HCT116 (cell line): ENCODE results near the gene PPIL6.

Source experiments
- EGR1 ChIP-seq: IDR thresholded peaks from 2 replicates; pipeline ENCODE4 v1.6.1; 2012; ENCODE audit warnings: low read depth
- EZH2 ChIP-seq: fragments of 200-600 bp; sonication (generic); IDR thresholded peaks from 2 replicates; pipeline ENCODE4 v1.6.1; 2017; ENCODE audit warnings: antibody characterized with exemption, mixed run types
- EZH2phosphoT487 ChIP-seq: fragments of 200-600 bp; IDR thresholded peaks from 2 replicates; pipeline ENCODE4 v1.6.1; 2018; ENCODE audit warnings: antibody characterized with exemption, borderline replicate concordance
- FOSL1 ChIP-seq: IDR thresholded peaks from 2 replicates; pipeline ENCODE4 v1.6.1; 2012; ENCODE audit warnings: low read depth
- JUND ChIP-seq: IDR thresholded peaks from 2 replicates; pipeline ENCODE4 v1.6.1; 2012
- POLR2A ChIP-seq: IDR thresholded peaks from 2 replicates; pipeline ENCODE4 v1.7.0; 2011; ENCODE audit warnings: borderline replicate concordance; ENCODE audit not compliant: insufficient read depth, insufficient read length; ENCODE audit errors: extremely low read depth
- POLR2AphosphoS5 ChIP-seq: IDR thresholded peaks from 2 replicates; pipeline ENCODE4 v1.6.1; 2011; ENCODE audit warnings: mild to moderate bottlenecking, low read depth, low read length, moderate library complexity
- SP1 ChIP-seq: IDR thresholded peaks from 2 replicates; pipeline ENCODE4 v1.6.1; 2012; ENCODE audit warnings: low read depth
- SRF ChIP-seq: IDR thresholded peaks from 2 replicates; pipeline ENCODE4 v1.6.1; 2012; ENCODE audit warnings: low read depth
- TCF7L2 ChIP-seq: IDR thresholded peaks from 2 replicates; pipeline ENCODE4 v1.7.0; 2011; ENCODE audit warnings: borderline replicate concordance, inconsistent platforms; ENCODE audit not compliant: insufficient read depth, insufficient read length; ENCODE audit errors: extremely low read depth
- TF ChIP-seq, protein P1 (sequence below), 3 experiments: fragments of 200-600 bp in 1 of 3; sonication (generic) in 1 of 3; IDR thresholded peaks in 2 of 3; conservative IDR thresholded peaks in 1 of 3; 2 replicates each; pipeline ENCODE4 v1.5.1; 2012 to 2017; ENCODE audit warnings: low read depth in 2 of 3, low read length in 2 of 3, antibody characterized with exemption in 1 of 3, borderline replicate concordance in 1 of 3, control low read depth in 1 of 3, mild to moderate bottlenecking in 1 of 3, mixed read lengths in 1 of 3, mixed run types in 1 of 3, moderate library complexity in 1 of 3; ENCODE audit not compliant: insufficient read depth in 1 of 3
- TF ChIP-seq, protein P2 (sequence below): IDR thresholded peaks from 2 replicates; pipeline ENCODE4 v1.6.1; 2012; ENCODE audit warnings: low read depth
- TF ChIP-seq, protein P3 (sequence below): IDR thresholded peaks from 2 replicates; pipeline ENCODE4 v1.6.1; 2011; ENCODE audit warnings: mild to moderate bottlenecking, low read length, moderate library complexity; ENCODE audit not compliant: insufficient replicate concordance; ENCODE audit errors: extremely low read depth

DNA sequence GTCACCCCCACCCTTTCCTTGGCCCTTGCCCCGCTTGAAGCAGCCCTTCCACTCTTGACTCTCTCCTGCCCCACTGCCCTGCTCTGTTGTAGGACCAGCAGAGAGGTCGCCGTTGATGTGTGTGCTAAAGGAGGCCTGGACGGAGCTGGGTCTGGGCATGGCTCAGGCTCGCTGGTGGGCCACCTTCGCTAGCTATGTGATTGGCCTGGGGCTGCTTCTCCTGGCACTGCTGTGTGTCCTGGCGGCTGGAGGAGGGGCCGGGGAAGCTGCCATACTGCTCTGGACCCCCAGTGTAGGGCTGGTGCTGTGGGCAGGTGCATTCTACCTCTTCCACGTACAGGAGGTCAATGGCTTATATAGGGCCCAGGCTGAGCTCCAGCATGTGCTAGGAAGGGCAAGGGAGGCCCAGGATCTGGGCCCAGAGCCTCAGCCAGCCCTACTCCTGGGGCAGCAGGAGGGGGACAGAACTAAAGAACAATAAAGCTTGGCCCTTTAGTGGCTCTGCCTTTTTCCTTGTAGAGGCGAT, 3.1 kb upstream of the PPIL6 start:
- TF ChIP-seq, protein P1, sequence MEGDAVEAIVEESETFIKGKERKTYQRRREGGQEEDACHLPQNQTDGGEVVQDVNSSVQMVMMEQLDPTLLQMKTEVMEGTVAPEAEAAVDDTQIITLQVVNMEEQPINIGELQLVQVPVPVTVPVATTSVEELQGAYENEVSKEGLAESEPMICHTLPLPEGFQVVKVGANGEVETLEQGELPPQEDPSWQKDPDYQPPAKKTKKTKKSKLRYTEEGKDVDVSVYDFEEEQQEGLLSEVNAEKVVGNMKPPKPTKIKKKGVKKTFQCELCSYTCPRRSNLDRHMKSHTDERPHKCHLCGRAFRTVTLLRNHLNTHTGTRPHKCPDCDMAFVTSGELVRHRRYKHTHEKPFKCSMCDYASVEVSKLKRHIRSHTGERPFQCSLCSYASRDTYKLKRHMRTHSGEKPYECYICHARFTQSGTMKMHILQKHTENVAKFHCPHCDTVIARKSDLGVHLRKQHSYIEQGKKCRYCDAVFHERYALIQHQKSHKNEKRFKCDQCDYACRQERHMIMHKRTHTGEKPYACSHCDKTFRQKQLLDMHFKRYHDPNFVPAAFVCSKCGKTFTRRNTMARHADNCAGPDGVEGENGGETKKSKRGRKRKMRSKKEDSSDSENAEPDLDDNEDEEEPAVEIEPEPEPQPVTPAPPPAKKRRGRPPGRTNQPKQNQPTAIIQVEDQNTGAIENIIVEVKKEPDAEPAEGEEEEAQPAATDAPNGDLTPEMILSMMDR (IDR thresholded peaks at IDR 0.05 in 2 of 3, conservative IDR thresholded peaks at IDR 0.05 in 1 of 3; ENCODE audit: borderline replicate concordance in 1 of 3, insufficient read depth in 1 of 3, low read depth in 2 of 3, low read length in 2 of 3), result no peak
- no peak for TF ChIP-seq POLR2A
- no peak for TF ChIP-seq FOSL1
- no peak for TF ChIP-seq EZH2
- TF ChIP-seq, protein P2, sequence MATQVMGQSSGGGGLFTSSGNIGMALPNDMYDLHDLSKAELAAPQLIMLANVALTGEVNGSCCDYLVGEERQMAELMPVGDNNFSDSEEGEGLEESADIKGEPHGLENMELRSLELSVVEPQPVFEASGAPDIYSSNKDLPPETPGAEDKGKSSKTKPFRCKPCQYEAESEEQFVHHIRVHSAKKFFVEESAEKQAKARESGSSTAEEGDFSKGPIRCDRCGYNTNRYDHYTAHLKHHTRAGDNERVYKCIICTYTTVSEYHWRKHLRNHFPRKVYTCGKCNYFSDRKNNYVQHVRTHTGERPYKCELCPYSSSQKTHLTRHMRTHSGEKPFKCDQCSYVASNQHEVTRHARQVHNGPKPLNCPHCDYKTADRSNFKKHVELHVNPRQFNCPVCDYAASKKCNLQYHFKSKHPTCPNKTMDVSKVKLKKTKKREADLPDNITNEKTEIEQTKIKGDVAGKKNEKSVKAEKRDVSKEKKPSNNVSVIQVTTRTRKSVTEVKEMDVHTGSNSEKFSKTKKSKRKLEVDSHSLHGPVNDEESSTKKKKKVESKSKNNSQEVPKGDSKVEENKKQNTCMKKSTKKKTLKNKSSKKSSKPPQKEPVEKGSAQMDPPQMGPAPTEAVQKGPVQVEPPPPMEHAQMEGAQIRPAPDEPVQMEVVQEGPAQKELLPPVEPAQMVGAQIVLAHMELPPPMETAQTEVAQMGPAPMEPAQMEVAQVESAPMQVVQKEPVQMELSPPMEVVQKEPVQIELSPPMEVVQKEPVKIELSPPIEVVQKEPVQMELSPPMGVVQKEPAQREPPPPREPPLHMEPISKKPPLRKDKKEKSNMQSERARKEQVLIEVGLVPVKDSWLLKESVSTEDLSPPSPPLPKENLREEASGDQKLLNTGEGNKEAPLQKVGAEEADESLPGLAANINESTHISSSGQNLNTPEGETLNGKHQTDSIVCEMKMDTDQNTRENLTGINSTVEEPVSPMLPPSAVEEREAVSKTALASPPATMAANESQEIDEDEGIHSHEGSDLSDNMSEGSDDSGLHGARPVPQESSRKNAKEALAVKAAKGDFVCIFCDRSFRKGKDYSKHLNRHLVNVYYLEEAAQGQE, result no peak
- TF ChIP-seq EZH2phosphoT487, result no peak
- TF ChIP-seq, protein P3, sequence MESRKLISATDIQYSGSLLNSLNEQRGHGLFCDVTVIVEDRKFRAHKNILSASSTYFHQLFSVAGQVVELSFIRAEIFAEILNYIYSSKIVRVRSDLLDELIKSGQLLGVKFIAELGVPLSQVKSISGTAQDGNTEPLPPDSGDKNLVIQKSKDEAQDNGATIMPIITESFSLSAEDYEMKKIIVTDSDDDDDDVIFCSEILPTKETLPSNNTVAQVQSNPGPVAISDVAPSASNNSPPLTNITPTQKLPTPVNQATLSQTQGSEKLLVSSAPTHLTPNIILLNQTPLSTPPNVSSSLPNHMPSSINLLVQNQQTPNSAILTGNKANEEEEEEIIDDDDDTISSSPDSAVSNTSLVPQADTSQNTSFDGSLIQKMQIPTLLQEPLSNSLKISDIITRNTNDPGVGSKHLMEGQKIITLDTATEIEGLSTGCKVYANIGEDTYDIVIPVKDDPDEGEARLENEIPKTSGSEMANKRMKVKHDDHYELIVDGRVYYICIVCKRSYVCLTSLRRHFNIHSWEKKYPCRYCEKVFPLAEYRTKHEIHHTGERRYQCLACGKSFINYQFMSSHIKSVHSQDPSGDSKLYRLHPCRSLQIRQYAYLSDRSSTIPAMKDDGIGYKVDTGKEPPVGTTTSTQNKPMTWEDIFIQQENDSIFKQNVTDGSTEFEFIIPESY, result no peak
- no peak for TF ChIP-seq POLR2AphosphoS5
- no peak for TF ChIP-seq EGR1
- TF ChIP-seq SRF, result no peak
- TF ChIP-seq SP1, result no peak
- no peak for TF ChIP-seq TCF7L2
- TF ChIP-seq JUND, result no peak
